Endothelial cell of hepatic sinusoid (primary cell): ENCODE measurements around the gene N4BP2.

Experiments used
- in situ Hi-C: cut with HindIII; loops from 2 replicates; pipeline ENCODE4 v1.10.0; 2017; ENCODE audit warnings: low sequenced_read_pairs

N4BP2 gene

DNA sequence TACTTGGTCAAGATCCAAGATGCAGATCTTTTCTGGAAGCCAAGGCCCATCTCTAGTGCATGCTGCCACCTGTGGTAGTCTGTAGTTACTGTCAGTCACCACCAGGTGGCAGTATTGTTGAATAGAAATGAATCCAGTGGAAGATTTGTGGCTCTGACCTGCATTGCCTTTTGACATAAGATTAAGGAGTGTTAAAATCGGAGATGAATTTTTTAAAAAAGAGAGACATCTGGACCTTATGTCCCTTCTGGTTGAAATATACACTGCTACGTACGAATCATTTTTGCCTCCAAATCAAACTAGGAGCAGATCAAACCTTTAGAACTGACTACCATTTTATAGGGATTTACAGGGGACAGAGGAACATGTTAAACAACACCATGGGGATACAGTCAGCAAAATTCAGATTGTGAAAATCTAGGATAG is 93.3 kb downstream of the N4BP2 start:
- in situ Hi-C loops, result loop anchor here (10.0 kb wide), 1 partner anchor 165 kb away; no protein-coding TSS in a partner anchor

GRCh38 chr4:40150932-40151331 is 94.3 kb downstream of the N4BP2 start:
- in situ Hi-C loops, result no loop called here

GRCh38 chr4:40152637-40153036 is 96.0 kb downstream of the N4BP2 start:
- in situ Hi-C loops, result no loop called here

GRCh38 chr4:40157436-40157835 is 100.8 kb downstream of the N4BP2 start:
- in situ Hi-C loops, result no loop called here

- in situ Hi-C loops, result no loop called here
These were observed 103.6 kb downstream of the N4BP2 start for GRCh38 chr4:40160258-40160657.

- in situ Hi-C loops, result no loop called here
These were observed 107.8 kb downstream of the N4BP2 start for GRCh38 chr4:40164459-40164858.

- in situ Hi-C loops, result no loop called here
These were observed 109.3 kb downstream of the N4BP2 start for GRCh38 chr4:40165916-40166315.

DNA sequence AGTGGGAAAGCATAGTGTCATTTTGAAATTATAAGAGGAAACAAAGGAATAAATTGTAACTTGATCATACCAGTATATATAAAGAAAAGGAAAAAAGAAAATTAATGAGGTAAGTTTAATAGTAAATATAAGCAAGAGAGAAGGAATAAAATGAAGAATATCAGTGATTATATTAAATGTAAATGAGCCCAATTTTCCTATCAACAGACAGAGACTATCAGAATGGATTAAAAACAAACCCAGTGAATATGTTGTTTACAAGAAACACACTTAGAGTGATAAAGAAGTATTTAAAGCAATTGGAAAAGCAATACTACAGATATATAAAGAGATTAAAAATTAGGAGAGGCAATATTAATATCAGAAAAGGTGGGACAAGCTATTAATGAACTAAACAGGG is 111.4 kb downstream of the N4BP2 start:
- in situ Hi-C loops, result no loop called here

- in situ Hi-C loops, result no loop called here
These were observed 113.9 kb downstream of the N4BP2 start for GRCh38 chr4:40170588-40170987.

GRCh38 chr4:40173470-40173875 is 116.8 kb downstream of the N4BP2 start:
- in situ Hi-C loops, result no loop called here

GRCh38 chr4:40176602-40177001 is 120.0 kb downstream of the N4BP2 start:
- in situ Hi-C loops, result no loop called here

DNA sequence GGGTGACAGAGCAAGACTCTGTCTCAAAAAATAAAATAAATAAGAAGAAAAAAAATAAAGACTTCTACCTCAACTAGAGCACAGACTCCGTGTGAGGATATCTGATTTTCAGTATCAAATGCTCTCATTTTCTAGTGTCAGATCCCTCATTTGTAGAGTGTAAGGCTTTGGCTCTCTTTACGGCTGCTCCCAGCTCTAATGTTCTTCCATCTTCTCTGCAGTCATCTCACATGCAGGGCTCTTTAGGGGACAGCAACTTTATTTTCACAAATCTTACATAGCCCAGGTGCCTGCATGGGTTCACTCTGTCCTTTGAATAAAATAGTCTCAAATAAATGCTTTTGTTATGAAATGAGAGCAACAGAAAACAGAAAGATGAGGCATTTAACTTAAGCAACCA is 120.9 kb downstream of the N4BP2 start:
- in situ Hi-C loops, result no loop called here

GRCh38 chr4:40178672-40179071 is 122.0 kb downstream of the N4BP2 start:
- in situ Hi-C loops, result no loop called here

GRCh38 chr4:40179360-40179759 is 122.7 kb downstream of the N4BP2 start:
- in situ Hi-C loops, result no loop called here

DNA sequence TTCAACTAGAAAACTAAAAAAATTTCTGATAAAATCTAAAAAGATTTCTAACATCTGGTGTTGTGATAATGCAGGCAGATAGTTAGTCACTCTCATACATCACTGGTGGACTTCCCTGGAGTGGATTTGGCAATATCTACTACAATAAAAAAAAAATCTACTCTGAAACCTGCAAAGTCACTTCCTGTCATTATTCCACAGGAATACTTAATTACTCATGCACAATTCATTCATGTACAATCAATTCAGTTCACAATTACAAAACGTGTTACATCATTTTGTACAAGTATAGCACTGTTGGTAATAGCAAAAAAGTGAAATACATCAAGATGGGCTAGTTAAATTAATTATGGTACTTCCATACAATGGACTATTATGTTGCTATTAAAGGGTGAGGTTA is 123.7 kb downstream of the N4BP2 start:
- in situ Hi-C loops, result loop anchor here (5.0 kb wide), 1 partner anchor 38 kb away; no protein-coding TSS in a partner anchor

- in situ Hi-C loops, result loop anchor here (5.0 kb wide), 1 partner anchor 40 kb away; no protein-coding TSS in a partner anchor
These were observed 125.4 kb downstream of the N4BP2 start for GRCh38 chr4:40182001-40182400.

DNA sequence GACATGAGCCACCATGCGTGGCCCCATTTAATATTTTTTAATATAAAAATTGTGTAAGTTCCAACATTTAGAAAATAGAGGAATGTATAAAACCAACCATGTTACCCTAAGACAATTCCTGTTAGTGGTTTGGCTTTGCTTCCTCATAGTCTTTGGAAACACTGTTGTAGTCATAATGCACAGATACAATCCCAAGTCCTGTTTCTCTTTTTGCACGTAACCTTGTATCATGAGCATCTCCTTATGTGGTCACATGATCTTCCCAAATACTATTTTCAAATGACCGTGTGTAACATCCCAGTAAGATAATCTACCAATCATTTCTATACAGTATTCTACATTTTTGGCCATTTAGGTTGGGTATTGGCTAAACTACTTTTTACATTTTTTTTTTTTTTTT is 126.3 kb downstream of the N4BP2 start:
- in situ Hi-C loops, result loop anchor here (5.0 kb wide), 1 partner anchor 41 kb away; no protein-coding TSS in a partner anchor

GRCh38 chr4:40183615-40184411 is 127.2 kb downstream of the N4BP2 start:
- in situ Hi-C loops, result loop anchor here (5.0 kb wide), 1 partner anchor 42 kb away; no protein-coding TSS in a partner anchor

DNA sequence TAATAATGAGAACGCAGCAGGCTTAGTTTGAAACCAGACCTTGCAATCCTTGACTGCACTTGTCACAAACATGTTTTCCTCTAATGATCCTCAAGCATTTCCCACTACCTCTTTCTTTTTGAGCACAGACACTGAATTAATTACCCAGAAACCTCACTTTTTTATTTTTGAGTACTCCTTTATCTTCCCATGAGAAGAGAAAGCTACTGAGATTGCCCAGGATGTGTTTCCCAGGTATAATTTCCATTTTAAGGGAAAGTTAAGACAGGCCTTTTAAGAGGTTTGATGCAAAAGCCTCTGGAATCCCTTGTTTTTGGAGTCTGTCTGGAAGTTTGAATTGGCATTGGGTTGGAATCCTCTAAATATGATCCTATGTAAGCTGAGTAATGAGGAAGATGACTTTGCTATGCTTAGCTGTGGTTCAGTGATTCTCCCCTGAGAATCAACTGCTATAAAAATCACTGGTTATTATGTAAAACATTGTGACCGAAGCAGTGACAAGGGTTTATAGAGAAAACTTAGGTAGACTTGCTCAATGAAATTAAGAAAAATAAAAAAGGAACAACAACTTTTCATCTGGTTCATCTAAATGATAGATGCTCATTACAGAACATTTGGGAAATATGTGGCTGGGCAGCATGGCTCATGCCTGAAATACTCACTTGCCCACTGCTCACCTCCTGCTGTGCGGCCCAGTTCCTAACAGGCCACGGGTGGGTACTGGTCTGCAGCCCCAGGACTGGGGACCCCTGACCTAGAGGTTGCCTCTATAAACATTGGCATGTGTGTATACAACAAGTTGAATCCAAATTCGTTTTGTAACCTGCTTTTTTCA is 129.4 kb downstream of the N4BP2 start:
- in situ Hi-C loops, result no loop called here

- in situ Hi-C loops, result no loop called here
These were observed 130.0 kb downstream of the N4BP2 start for GRCh38 chr4:40186665-40187014.

- in situ Hi-C loops, result no loop called here
These were observed 130.8 kb downstream of the N4BP2 start for GRCh38 chr4:40187386-40187906.

- in situ Hi-C loops, result no loop called here
These were observed 133.4 kb downstream of the N4BP2 start for GRCh38 chr4:40190019-40190418.
